Medulla oblongata (tissue), 1 donor: Measurements from ENCODE around the gene NIPA2.
A peak's percentile ranks its signal among the peaks of the same experiment; 100 is the strongest.

Experiments used
- DNase-seq: peaks from one replicate; pipeline ENCODE4 v3.0.0-alpha.2; 2015; ENCODE audit errors: extremely low spot score

NIPA2 gene

DNA sequence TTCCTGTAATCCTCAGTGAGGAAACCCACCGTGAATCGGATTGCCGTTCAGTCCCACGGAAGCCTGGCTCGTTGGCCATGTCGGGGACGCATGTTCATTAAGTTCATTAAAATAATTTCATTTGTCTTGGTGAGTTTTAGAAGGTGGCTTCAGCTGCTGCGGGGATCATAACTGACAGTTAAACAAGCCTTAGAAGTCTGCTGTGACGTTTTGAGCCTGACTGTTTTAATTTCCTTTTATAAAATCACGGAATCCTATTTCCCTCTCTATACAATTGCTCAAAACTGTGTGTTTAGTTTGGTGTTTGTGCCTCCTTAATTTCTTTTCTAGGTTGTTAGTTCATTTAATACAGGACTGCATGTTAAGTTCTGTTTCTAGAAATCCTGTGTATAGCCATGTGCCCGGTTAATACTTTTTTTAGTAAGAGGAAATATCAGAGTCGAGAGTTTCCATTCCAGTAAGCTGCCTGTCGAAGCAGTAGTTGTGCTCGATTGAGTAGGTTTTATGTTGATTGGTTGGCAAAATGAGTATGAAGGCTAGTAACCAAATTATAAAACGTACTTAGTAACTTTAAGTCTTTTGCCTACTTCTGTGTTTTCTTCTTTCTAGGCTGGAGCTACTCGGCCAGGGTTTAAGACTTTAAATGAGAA is 705 bp downstream of the NIPA2 start:
- DNase-seq, result peak; percentile 65

DNA sequence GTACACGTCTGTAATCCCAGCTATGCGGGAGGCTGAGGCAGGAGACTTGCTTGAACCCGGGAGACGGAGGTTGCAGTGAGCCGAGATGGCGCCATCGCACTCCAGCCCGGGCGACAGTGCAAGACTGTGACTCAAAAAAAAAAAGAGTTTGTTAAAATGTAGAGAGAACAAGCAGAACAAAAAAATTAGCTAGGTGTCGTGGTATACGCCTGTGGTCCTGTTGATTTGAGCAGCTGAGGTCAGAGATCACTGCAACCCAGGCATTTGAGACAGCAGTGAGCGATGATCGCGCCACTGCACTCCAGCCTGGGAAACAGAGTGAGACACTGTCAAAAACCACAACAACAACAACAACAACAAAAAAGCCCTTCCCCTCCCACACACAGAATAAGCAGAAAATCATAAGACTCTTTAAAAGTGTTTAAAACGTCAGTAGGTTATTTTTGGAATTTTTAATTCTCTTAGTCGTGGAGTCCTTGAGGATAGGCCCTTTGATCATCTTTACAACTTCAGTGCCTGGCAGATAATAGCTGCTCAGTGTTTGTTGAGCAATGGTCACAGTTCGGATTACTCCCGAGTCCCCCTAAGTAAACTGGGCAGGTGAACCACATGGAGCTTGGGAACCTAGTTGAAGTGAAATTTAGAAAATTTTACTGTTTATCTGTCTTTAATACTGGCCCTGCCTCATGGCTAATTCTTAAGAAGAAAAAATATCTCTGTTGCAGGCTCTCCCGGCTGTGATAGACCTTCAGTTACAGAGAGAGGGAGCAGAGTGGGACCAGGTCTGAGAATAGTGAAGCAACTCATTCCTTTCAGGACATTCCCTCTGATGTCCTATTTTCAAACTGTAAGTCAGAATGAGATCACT is 6.2 kb downstream of the NIPA2 start:
- no peak for DNase-seq

DNA sequence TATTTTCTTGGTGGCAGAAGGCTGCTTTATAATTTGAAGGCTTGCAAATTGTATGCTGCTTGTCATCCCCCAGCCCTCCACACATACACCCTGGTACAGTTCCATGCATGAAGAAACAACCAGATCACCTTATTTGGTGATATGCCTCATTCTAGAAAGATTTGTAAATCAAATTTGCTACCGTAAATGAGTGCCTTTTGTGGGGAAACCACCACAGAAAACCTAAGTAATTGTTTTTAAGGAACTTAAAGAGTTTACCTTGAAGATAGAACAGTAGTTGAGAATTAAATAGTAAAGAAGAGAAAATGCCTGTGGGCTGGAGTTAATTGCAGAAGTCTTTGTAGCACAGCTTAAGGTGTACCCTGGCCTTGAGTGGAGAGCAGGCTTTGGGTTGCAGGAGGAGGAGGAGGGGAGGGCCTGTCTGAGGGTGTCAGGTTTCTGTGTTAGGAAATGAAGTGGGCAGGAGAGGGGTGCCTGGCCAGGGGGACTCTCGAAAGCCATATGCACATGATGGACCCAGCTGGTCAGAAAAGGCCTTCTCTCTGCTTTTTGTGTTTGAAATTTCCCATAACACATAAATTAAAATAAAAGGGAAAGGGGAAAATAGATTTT is 6.9 kb downstream of the NIPA2 start:
- DNase-seq, result no peak

DNA sequence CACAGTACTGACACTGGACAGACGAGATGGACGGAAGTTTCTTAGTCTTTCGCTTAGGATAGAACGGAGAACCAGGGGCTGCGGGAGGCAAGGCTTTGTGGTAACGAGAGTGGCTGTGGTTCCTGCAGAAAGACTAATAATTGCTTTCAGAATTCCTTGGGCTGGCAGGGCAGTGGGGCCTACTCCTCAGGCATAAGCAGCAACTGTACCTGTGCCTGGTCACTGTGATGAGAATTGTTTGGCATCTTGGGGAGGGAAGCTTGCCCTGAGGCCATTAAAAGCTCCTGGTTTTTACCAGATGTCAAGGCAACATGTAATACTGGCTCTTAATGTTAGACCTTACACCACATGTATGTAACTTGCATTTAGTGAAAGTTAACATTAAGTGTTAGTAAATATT is 7.6 kb downstream of the NIPA2 start:
- DNase-seq, result no peak

DNA sequence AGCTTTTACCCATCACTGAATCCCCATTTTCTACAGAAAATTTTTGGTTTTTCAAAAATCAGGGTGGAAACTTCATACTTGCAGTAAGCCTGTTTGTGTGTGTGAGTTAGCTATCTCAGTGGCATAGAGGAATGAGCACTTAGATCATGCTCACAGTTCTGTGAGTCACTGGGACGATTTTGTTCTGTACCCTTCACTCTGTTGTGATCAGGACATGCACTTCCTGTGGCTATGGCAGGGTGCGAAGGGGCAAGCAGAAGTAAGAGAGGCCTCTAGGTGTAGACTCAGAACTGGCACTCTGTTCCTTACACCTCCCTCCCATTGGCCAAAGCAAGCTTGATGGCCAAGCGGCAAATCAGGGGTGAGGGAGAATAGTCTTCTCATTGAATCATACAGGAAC is 11.6 kb downstream of the NIPA2 start:
- no peak for DNase-seq

GRCh38 chr15:22851513-22851912 is 13.0 kb downstream of the NIPA2 start:
- DNase-seq, result no peak

GRCh38 chr15:22855791-22856190 is 17.3 kb downstream of the NIPA2 start:
- no peak for DNase-seq

GRCh38 chr15:22856659-22857058 is 18.2 kb downstream of the NIPA2 start:
- DNase-seq, result no peak

GRCh38 chr15:22861161-22861560 is 22.7 kb downstream of the NIPA2 start:
- DNase-seq, result peak; percentile 16

- DNase-seq, result no peak
Measured at GRCh38 chr15:22863356-22863755, 24.9 kb downstream of the NIPA2 start.

GRCh38 chr15:22866079-22866478 is 27.6 kb downstream of the NIPA2 start:
- DNase-seq, result no peak

DNA sequence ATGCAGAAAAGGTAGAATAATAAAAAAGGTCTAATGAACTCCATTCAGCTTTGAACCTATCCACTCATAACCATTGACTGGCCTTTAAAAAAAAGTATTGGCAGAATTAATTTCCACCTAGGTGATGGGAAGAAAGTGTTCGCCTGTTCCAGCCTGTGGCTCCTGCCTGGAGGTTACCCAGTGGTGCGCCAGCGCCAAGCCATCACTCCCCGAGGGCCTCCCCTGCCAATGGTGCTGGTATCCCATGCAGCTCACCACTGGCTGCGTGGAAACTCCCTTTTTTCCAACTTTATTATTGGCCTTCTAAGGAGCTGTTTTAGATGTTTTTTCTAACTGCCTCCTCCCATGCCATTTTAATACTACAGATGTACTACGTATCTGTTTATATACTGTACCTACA is 29.4 kb downstream of the NIPA2 start:
- DNase-seq, result no peak

- DNase-seq, result no peak
Measured at GRCh38 chr15:22868495-22868894, 30.0 kb downstream of the NIPA2 start.

DNA sequence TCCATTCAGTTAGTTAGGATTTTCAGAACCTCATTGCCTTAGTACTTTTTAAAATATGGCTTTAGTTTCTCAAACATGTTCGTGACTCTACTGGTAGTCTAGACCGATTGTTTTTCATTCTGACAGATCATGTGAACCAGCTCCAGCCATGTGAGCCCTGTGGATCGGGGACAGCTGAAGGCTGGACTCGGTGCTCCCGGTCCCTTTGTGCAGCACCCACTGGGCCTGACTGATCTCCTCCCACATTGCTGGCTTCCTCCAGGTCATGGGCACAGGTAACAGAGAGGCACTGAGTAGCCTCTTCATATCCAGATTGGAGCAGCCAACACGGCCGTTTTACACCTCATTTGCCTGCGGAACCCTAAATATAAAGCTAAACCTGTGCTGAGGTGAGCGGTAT is 30.5 kb downstream of the NIPA2 start:
- DNase-seq, result no peak

DNA sequence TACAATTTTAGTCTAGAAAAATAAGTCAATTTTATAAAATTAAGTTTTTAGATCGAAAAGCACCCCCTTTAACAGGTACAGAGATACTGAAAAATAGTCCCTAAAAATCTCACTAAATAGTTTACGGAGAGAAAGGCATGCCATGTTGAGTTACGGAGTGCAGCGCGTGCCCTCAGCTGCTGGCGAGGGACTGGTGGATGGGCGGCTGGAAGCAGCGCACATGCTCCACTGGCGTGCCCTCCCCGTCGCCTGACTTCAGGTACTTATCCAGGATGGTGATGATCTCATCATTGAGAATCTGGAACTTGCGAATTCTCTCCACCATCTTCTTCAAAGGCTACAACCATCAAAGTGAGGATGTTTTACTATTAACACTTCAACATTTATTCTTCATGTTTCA is 31.4 kb downstream of the NIPA2 start:
- no peak for DNase-seq

GRCh38 chr15:22870865-22871264 is 32.4 kb downstream of the NIPA2 start:
- DNase-seq, result no peak

GRCh38 chr15:22871481-22872086 is 33.1 kb downstream of the NIPA2 start:
- no peak for DNase-seq

- no peak for DNase-seq
Measured at GRCh38 chr15:22872936-22873701, 34.7 kb downstream of the NIPA2 start.

- DNase-seq, result no peak
Measured at GRCh38 chr15:22873841-22874240, 35.4 kb downstream of the NIPA2 start.

DNA sequence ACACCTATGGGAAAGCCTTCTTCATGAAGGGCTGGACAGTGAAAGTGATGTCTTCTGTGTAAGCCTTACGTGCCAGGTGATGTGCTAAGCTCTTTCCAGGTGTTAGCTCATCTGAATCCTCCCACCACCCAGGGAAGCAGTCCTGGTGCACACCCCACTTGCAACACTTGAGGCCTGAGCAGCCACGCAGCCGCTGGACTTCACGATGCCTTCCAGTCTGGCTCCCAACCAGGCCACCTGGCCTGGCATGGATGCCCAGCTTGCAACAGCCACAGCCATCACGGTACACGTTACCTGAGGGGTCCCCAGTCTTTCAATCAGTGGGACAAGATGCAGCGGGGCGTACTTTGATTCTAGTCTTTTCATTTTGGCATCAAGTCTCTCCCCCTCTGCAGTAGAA is 35.8 kb downstream of the NIPA2 start:
- no peak for DNase-seq

DNA sequence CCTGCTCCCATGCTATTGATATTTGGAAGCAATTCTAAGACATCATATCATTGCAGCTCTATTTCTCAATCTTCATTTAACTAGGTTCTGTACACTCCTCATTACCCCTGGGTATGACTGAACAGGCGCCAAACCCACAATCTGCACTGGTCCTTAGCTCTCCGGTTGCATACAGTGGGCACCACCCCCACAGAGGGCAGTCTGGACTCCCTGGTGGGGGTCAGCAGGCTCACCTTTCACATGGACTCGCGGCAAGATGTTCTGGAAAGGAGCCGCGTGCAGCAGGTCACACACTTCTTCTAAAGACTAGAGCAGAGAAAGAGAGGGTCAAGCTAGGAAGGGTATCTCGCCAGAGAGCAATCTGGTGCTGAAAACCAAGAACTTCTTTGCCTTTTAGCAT is 36.5 kb downstream of the NIPA2 start:
- no peak for DNase-seq

- no peak for DNase-seq
Measured at GRCh38 chr15:22877117-22877516, 38.7 kb downstream of the NIPA2 start.
